ENCODE results near the gene RSKR. TPM values are rescaled to one million over a fixed set of nuclear protein-coding genes. Genes with fewer than 3 reads are reported as not detected.

Gene RSKR
- total RNA-seq, 1 experiment from 2014 or later, result 17.2 TPM

DNA sequence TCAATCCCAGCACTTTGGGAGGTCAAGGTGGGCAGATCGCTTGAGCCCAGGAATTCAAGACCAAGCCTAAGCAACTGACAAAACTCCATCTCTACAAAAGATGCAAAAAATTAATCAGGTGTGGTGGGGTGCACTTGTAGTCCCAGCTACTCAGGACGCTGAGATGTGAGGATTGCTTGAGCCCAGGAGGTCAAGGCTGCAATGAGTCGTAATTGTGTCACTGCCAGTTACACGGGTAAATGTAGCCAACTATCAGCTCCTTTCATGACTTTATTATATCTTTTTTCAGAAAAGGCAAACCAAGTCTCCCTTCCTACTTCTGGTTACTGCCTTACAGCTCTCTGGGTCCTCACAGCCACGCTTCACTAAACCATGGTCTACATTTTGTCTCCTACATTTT, 43.8 kb upstream of the RSKR start:
- intact Hi-C loops (cut with micrococcal nuclease; ENCODE audit: unreplicated experiment) (no loop called here), in situ Hi-C loops (cut with HindIII; ENCODE audit: low pct_unique_long_range_greater_than_20kb, low sequenced_read_pairs) (no loop called here)
- no peak overlapping the region for H3K4me3 ChIP-seq (ENCODE audit: low read depth in 2 of 2, low read length in 2 of 2)
- DNase-seq (ENCODE audit: low read depth, low spot score) (no peak), ATAC-seq (no peak)
- no TSS peak for BruUV-seq (replicated peaks)
- H3K9me3 ChIP-seq (ENCODE audit: control insufficient read depth, insufficient read depth, low read depth, low read length), result no peaks in the 10 kb centered on the region
- H3K4me1 ChIP-seq (ENCODE audit: control insufficient read depth, insufficient read depth, low read length), result peaks cover 9% of the 10 kb centered on the region; the same call in 1 of the 2 replicates
- ChIA-PET CTCF (interaction anchor here (0.7 to 0.9 kb wide), 3 partner anchors 11 to 18 kb away, joined by 4 to 8 read pairs (median 4); no protein-coding TSS in a partner anchor), POLR2A (interaction anchor here (0.5 kb wide), 1 partner anchor 8 kb away, joined by 6 read pairs; no protein-coding TSS in a partner anchor)
- H3K36me3 ChIP-seq (ENCODE audit: control insufficient read depth, insufficient read depth, low read length), result peaks cover 5% of the 10 kb centered on the region; the same call in 1 of the 2 replicates
- H3K27ac ChIP-seq (ENCODE audit: low read length), result no peak overlapping the region
- TF ChIP-seq, protein P1, sequence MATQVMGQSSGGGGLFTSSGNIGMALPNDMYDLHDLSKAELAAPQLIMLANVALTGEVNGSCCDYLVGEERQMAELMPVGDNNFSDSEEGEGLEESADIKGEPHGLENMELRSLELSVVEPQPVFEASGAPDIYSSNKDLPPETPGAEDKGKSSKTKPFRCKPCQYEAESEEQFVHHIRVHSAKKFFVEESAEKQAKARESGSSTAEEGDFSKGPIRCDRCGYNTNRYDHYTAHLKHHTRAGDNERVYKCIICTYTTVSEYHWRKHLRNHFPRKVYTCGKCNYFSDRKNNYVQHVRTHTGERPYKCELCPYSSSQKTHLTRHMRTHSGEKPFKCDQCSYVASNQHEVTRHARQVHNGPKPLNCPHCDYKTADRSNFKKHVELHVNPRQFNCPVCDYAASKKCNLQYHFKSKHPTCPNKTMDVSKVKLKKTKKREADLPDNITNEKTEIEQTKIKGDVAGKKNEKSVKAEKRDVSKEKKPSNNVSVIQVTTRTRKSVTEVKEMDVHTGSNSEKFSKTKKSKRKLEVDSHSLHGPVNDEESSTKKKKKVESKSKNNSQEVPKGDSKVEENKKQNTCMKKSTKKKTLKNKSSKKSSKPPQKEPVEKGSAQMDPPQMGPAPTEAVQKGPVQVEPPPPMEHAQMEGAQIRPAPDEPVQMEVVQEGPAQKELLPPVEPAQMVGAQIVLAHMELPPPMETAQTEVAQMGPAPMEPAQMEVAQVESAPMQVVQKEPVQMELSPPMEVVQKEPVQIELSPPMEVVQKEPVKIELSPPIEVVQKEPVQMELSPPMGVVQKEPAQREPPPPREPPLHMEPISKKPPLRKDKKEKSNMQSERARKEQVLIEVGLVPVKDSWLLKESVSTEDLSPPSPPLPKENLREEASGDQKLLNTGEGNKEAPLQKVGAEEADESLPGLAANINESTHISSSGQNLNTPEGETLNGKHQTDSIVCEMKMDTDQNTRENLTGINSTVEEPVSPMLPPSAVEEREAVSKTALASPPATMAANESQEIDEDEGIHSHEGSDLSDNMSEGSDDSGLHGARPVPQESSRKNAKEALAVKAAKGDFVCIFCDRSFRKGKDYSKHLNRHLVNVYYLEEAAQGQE (IDR thresholded peaks at IDR 0.05; ENCODE audit: insufficient read depth in 1 of 2, low read depth in 2 of 2, low read length in 1 of 2), result no peak
- TF ChIP-seq, protein P2, sequence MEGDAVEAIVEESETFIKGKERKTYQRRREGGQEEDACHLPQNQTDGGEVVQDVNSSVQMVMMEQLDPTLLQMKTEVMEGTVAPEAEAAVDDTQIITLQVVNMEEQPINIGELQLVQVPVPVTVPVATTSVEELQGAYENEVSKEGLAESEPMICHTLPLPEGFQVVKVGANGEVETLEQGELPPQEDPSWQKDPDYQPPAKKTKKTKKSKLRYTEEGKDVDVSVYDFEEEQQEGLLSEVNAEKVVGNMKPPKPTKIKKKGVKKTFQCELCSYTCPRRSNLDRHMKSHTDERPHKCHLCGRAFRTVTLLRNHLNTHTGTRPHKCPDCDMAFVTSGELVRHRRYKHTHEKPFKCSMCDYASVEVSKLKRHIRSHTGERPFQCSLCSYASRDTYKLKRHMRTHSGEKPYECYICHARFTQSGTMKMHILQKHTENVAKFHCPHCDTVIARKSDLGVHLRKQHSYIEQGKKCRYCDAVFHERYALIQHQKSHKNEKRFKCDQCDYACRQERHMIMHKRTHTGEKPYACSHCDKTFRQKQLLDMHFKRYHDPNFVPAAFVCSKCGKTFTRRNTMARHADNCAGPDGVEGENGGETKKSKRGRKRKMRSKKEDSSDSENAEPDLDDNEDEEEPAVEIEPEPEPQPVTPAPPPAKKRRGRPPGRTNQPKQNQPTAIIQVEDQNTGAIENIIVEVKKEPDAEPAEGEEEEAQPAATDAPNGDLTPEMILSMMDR (IDR thresholded peaks at IDR 0.05), result no peak
- no peak for TF ChIP-seq SIN3A (IDR thresholded peaks at IDR 0.05; ENCODE audit: borderline replicate concordance, insufficient read depth, low read depth, low read length)
- no peak for TF ChIP-seq TCF7L2 (IDR thresholded peaks at IDR 0.05; ENCODE audit: low read depth, low read length)
- no peaks in the 10 kb centered on the region for H3K27me3 ChIP-seq (ENCODE audit: control insufficient read depth, insufficient read depth, low read length)

DNA sequence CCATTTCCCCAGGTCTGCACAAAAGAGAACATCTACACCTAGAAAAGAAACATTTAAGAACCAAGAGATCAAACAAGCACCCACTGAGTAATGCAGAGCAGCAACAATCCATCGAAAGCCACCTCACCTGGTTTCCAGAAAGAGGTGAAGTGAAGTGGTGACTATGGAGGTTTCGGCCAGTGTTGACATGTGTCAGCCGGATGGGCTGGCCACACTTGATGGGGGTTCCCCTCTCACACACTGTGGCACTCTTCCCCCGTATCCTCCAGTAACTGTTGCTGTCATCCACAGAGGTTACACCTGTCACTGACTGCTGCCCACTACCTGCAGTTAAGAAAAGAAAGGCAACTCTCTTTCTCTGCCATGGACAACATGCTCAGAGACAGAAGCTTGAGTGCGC, 41.2 kb upstream of the RSKR start:
- Histone ChIP-seq H3K36me3 (ENCODE audit: control insufficient read depth, insufficient read depth, low read length) (no peaks in the 10 kb centered on the region; the same call in none of the 2 replicates), H3K9me3 (ENCODE audit: control insufficient read depth, insufficient read depth, low read depth, low read length) (no peaks in the 10 kb centered on the region), H3K27me3 (ENCODE audit: control insufficient read depth, insufficient read depth, low read length) (no peaks in the 10 kb centered on the region), H3K4me3 (ENCODE audit: low read depth in 2 of 2, low read length in 2 of 2) (no peak overlapping the region), H3K27ac (ENCODE audit: low read length) (no peak overlapping the region), H3K4me1 (ENCODE audit: control insufficient read depth, insufficient read depth, low read length) (no peaks in the 10 kb centered on the region; the same call in 1 of the 2 replicates)
- CTCF ChIA-PET, result no interaction called here
- in situ Hi-C loops (cut with HindIII; ENCODE audit: low pct_unique_long_range_greater_than_20kb, low sequenced_read_pairs), result no loop called here
- intact Hi-C loops (cut with micrococcal nuclease; ENCODE audit: unreplicated experiment), result no loop called here
- ATAC-seq, result peak; percentile 20; the same call in 1 of the 2 replicates
- BruUV-seq (replicated peaks), result no TSS peak
- no peak for DNase-seq (ENCODE audit: low read depth, low spot score)
- POLR2A ChIA-PET, result no interaction called here
- TF ChIP-seq, protein P1 (IDR thresholded peaks at IDR 0.05; ENCODE audit: insufficient read depth in 1 of 2, low read depth in 2 of 2, low read length in 1 of 2), result no peak
- TF ChIP-seq POLR2AphosphoS5 (IDR thresholded peaks at IDR 0.05; ENCODE audit: low read depth, low read length), result no peak
- no peak for TF ChIP-seq SIN3A (IDR thresholded peaks at IDR 0.05; ENCODE audit: borderline replicate concordance, insufficient read depth, low read depth, low read length)
- no peak for TF ChIP-seq TCF7L2 (IDR thresholded peaks at IDR 0.05; ENCODE audit: low read depth, low read length)
- TF ChIP-seq, protein P2 (IDR thresholded peaks at IDR 0.05), result no peak
